ENCODE measurements around the gene FRRS1.
A peak's percentile ranks its signal among the peaks of the same experiment; 100 is the strongest.

FRRS1 gene

GRCh38 chr1:99784809-99785255 lies 18.4 kb upstream of the FRRS1 start:
- DNase-seq, result no peak
- Mint-ChIP-seq H3K4me3 (no peak overlapping the region), H3K4me1 (no peaks in the 10 kb centered on the region), H3K36me3 (ENCODE audit: low read depth) (no peaks in the 10 kb centered on the region), H3K27ac (no peak overlapping the region), H3K27me3 (ENCODE audit: low read depth, poor library complexity) (peaks cover 17% of the 10 kb centered on the region), H3K9me3 (no peaks in the 10 kb centered on the region)
- no peak for TF ChIP-seq CTCF (IDR thresholded peaks at IDR 0.05)

GRCh38 chr1:99784143-99784542 lies 17.7 kb upstream of the FRRS1 start:
- Mint-ChIP-seq H3K27ac (no peak overlapping the region), H3K27me3 (ENCODE audit: low read depth, poor library complexity) (peaks cover 17% of the 10 kb centered on the region), H3K4me1 (no peaks in the 10 kb centered on the region), H3K4me3 (no peak overlapping the region), H3K36me3 (ENCODE audit: low read depth) (no peaks in the 10 kb centered on the region), H3K9me3 (no peaks in the 10 kb centered on the region)
- no peak for TF ChIP-seq CTCF (IDR thresholded peaks at IDR 0.05)
- DNase-seq, result no peak

GRCh38 chr1:99782920-99783319 lies 16.5 kb upstream of the FRRS1 start:
- no peaks in the 10 kb centered on the region for H3K4me1 Mint-ChIP-seq
- H3K36me3 Mint-ChIP-seq (ENCODE audit: low read depth), result no peaks in the 10 kb centered on the region
- H3K27me3 Mint-ChIP-seq (ENCODE audit: low read depth, poor library complexity), result peaks cover 17% of the 10 kb centered on the region
- no peak overlapping the region for H3K4me3 Mint-ChIP-seq
- no peaks in the 10 kb centered on the region for H3K9me3 Mint-ChIP-seq
- H3K27ac Mint-ChIP-seq, result no peak overlapping the region
- TF ChIP-seq CTCF (IDR thresholded peaks at IDR 0.05), result no peak
- DNase-seq, result no peak

GRCh38 chr1:99782397-99782796 lies 16.0 kb upstream of the FRRS1 start:
- Mint-ChIP-seq H3K4me1 (no peaks in the 10 kb centered on the region), H3K36me3 (ENCODE audit: low read depth) (no peaks in the 10 kb centered on the region), H3K4me3 (no peak overlapping the region), H3K27ac (no peak overlapping the region), H3K27me3 (ENCODE audit: low read depth, poor library complexity) (peaks cover 21% of the 10 kb centered on the region), H3K9me3 (no peaks in the 10 kb centered on the region)
- no peak for DNase-seq
- TF ChIP-seq CTCF (IDR thresholded peaks at IDR 0.05), result no peak

GRCh38 chr1:99781798-99782197 lies 15.4 kb upstream of the FRRS1 start:
- TF ChIP-seq CTCF (IDR thresholded peaks at IDR 0.05), result no peak
- Mint-ChIP-seq H3K36me3 (ENCODE audit: low read depth) (no peaks in the 10 kb centered on the region), H3K27ac (no peak overlapping the region), H3K4me3 (no peak overlapping the region), H3K4me1 (no peaks in the 10 kb centered on the region), H3K27me3 (ENCODE audit: low read depth, poor library complexity) (peaks cover 21% of the 10 kb centered on the region), H3K9me3 (no peaks in the 10 kb centered on the region)
- DNase-seq, result no peak

GRCh38 chr1:99777752-99778151 lies 11.3 kb upstream of the FRRS1 start:
- Mint-ChIP-seq H3K27ac (peak overlapping the region; percentile 67), H3K9me3 (no peaks in the 10 kb centered on the region)

More at GRCh38 chr1:99777752-99778151, 11.3 kb upstream of the FRRS1 start:
- Mint-ChIP-seq H3K4me1 (no peaks in the 10 kb centered on the region), H3K36me3 (ENCODE audit: low read depth) (no peaks in the 10 kb centered on the region), H3K4me3 (no peak overlapping the region), H3K27me3 (ENCODE audit: low read depth, poor library complexity) (peaks cover 17% of the 10 kb centered on the region)
- DNase-seq, result no peak
- TF ChIP-seq CTCF (IDR thresholded peaks at IDR 0.05), result no peak

All from nephron progenitor cell (in vitro differentiated cells).